Upper lobe of left lung (tissue), 4 donors: ENCODE measurements around the gene TNNT2.

Experiments
- POLR2A ChIP-seq, 4 donors: fragments of 450-650 bp; IDR thresholded peaks; one replicate each; pipeline ENCODE4 v1.5.1; 2016 to 2017; ENCODE audit warnings: antibody characterized with exemption in 4 of 4, mild to moderate bottlenecking in 2 of 4
- TF ChIP-seq, protein P1 (sequence below), 6 experiments: fragments of 450-650 bp in 4 of 6; fragments of 200-600 bp in 2 of 6; sonication (generic) in 2 of 6; IDR thresholded peaks; one replicate each; pipeline ENCODE4 v1.5.1; 2016 to 2019; ENCODE audit warnings: antibody characterized with exemption in 6 of 6

DNA sequence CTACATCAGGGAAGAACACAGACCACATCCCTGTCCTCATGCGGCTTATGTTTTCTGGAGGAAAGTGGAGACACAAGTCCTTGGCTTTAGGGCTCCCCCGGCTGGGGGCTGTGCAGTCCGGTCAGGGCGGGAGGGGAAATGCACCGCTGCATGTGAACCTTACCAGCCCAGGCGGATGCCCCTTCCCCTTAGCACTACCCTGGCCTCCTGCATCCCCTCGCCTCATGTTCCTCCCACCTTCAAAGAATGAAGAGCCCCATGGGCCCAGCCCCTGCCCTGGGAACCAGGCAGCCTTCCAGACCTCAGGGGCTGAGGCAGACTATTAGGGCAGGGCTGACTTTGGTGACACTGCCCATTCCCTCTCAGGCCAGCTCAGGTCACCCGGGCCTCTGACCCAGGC, 45.5 kb downstream of the TNNT2 start:
- TF ChIP-seq, protein P1, sequence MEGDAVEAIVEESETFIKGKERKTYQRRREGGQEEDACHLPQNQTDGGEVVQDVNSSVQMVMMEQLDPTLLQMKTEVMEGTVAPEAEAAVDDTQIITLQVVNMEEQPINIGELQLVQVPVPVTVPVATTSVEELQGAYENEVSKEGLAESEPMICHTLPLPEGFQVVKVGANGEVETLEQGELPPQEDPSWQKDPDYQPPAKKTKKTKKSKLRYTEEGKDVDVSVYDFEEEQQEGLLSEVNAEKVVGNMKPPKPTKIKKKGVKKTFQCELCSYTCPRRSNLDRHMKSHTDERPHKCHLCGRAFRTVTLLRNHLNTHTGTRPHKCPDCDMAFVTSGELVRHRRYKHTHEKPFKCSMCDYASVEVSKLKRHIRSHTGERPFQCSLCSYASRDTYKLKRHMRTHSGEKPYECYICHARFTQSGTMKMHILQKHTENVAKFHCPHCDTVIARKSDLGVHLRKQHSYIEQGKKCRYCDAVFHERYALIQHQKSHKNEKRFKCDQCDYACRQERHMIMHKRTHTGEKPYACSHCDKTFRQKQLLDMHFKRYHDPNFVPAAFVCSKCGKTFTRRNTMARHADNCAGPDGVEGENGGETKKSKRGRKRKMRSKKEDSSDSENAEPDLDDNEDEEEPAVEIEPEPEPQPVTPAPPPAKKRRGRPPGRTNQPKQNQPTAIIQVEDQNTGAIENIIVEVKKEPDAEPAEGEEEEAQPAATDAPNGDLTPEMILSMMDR (IDR thresholded peaks at IDR 0.05): no peak
- no peak for TF ChIP-seq POLR2A (IDR thresholded peaks at IDR 0.05)
